Measurements from ENCODE around the gene PJA2.

PJA2 gene

DNA sequence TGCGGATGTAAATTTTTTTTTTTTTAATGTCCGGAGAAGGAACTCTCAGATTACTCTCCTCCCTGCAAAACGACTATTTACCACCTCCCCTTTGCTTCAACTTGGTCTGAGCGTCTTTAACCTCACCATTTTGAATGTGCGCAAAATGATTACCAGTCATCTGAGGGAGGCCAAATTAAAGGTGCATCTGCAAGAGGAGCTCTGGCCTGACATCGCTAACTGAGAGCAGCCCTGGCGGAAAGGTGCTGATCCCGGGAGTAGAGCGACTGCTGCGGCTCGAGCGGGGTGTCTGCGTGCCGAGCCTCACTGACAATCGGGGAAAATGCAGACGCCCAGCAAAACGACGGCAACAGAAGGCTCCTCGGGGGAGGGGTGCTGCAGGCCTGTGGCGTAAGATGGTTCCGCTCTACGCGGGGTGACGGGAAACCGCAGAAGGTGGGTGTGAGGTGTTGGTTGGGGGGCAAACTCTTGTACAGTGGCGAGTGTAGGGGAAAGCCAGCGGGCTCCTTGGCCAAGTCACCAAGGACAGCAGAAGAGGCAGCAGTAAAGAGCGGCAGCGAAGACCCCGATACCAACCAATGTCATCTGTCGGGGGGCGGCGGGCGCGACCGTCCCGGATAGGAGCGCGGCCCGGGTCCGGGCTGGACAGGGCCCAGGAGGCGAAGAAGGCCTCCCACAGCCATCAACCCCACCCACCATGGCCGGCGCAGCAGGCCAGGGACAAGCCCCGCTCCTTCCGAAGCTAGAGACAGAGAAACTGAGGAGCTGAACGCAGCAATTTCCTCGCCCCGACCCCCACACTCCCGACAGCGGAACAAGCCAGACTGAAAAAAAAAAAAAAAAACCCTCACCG lies 557 bp downstream of the PJA2 start:
- peak; percentile 79 for DNase-seq

DNA sequence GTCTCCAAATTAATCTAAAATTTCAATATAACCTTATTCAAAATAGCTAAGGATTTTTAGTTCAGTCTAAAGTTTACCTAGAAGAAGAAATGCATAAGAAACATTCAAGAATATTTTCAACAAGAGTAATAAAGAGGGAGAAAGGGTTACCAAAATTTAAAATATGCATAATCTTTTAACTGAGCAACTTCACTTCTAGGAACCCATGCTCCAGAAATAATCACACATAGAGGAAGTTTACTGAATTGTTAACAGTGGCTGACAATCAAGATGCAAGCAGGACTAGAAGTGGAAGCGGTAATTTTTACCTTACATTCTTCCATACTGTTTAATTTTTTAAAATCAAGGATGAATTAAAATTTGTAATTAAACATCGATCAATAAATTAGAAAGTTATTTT lies 1.9 kb downstream of the PJA2 start:
- no peak for DNase-seq

- no peak for DNase-seq
Observed at GRCh38 chr5:109406719-109407118, 3.1 kb downstream of the PJA2 start.

DNA sequence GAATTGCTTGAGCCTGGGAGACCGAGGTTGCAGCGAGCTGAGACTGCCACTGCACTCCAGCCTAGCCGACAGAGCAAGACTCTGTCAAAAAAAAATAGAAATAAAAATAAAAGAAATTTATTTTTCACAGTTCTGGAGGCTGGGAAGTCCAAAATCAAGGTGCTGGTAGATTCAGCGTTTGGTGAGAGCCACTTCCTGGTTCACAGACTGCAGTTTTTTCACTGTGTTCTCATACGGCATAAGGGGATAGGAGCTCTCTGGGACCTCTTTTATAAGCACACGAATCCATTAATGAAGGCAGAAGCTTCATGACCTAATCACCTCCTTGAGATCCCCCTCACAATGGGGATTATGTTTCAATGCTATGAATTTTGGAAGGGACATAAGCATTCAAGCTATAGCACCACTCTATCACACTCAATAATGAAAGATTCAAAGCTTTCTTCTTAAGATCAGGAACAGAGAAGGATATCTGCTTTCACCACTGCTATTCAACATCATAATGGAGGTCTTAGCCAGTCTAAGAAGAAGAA lies 5.3 kb downstream of the PJA2 start:
- DNase-seq = no peak

GRCh38 chr5:109403469-109403868 lies 6.3 kb downstream of the PJA2 start:
- no peak for DNase-seq

DNA sequence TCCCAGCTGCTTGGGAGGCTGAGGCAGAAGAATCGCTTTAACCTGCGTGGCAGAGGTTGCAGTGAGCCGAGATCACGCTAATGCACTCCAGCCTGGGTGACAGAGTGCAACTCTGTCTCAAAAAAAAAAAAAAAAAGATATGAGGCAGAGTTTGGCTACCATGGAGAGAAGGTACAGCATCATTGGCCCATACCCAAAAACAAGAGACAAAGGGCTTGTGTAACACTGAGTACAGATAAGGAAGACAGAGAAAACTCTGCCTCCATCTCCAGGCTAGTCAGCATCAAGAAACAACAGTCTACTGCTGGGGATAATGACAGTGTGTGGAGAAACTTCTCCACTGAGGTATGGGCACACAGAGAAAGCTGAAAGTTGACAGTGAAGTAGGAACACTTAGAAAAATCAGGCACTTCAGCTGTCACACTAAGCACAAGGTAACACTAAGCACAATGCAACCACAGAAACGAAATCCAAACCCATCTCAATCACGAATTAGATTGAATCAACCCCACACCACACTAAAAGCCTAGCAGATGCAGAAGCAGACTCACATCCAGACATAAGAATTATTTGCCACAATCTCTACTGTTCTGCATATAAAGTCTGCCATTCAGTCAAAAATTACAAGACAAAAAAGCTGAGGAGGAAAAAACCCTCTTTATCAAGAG lies 10.5 kb downstream of the PJA2 start:
- DNase-seq = peak; percentile 48

DNA sequence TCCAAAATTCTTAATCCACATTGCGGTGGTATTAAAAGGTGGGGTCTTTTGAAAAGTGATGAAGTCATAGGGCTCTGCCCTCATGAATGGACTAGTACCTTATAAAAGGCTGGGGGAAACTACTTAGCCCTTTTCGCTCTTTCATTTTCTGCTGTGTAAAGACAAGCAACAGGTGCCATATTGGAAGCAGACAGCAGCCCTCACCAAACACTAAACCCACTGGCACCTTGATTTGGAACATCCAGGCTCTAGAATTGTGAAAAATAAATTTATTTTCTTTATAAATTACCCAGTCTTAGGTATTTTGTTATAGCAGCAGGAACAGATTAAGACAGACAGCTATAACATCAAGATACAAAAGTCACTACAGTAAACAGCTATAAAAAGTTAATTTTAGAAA lies 12.8 kb downstream of the PJA2 start:
- DNase-seq = no peak

DNA sequence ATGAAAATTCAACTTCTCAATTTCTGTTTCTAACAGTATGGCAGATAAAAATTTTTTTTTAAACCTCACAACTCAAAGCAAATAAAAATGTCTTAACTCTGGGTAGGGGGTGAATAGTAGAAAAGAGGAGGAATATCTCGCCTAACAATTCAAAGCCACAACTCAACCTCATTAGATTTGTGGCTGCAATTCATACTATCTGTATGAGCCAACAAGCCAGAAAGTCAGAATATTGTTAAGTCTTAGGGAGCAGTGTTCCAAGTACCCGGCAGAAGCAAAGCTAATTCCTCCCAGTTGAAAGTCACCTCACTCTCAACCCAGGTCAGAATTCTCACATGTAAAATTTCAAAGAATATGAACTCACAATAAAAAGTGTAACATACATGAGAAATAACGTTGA lies 15.0 kb downstream of the PJA2 start:
- no peak for DNase-seq

GRCh38 chr5:109390188-109390587 lies 19.6 kb downstream of the PJA2 start:
- DNase-seq = no peak

- peak; percentile 10 for DNase-seq
Observed at GRCh38 chr5:109388407-109388806, 21.4 kb downstream of the PJA2 start.

DNA sequence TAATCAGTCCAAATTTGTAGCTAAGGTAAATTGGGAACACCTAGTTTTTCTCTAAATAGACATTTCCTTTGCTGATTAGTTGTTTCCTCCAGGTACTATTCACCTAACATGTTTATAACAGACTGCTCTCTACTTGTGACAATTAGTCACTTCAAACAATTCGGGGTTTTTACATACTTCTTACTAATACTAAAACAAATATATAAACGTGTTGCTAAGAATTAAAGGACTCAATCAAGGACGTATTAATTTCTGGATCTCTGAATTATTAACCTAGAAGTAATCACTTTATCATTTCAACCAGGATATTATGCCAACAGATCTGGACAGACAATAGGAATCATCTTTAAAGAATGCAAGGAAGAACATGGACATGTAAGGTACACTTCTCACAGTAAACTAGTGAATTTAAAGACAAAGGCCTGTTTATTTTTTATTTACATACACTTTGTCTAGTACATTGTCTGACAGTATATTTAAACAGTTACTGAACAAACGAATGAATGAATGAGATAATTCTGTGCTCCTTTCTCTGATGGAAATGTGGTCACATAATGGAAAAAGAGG lies 22.3 kb downstream of the PJA2 start:
- DNase-seq = no peak

GRCh38 chr5:109378095-109378494 lies 31.7 kb downstream of the PJA2 start:
- DNase-seq = no peak

DNA sequence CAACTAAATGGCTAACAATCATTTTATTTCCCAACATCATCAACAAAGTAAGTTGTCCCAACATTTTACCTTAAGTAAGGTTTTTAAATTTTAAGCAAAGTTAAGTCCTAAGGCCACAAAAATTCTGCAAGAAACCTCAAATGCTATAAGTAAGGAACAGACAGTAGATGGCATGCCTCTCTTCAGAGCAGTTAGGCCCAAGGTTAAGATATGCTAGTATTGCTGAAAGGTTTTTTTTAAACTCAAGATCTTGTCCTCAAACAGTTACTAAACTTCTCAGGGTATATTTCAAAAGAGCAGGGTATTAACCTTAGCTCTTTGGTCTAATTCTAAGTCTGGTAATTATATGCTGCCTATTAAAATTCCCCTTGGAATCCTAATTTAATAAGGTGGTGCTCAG lies 35.1 kb downstream of the PJA2 start:
- no peak for DNase-seq

DNA sequence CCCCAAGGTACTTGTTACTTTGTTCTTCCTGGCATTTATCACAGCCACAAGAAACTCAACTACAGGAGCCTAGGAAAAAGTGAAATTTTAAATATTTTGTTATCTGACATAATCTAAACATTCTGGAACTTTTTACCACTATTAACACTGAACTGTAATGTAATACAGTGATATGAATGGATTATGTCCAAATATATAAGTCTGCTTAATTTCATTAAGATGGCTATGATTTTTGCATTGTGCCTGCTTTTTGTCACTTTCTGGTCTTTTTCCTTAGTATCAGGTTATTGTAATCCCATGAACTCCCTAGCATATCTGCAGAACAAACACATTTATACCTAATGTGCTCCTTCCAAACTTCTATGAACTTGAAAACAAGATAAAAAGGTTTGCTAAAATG lies 35.8 kb downstream of the PJA2 start:
- no peak for DNase-seq

DNA sequence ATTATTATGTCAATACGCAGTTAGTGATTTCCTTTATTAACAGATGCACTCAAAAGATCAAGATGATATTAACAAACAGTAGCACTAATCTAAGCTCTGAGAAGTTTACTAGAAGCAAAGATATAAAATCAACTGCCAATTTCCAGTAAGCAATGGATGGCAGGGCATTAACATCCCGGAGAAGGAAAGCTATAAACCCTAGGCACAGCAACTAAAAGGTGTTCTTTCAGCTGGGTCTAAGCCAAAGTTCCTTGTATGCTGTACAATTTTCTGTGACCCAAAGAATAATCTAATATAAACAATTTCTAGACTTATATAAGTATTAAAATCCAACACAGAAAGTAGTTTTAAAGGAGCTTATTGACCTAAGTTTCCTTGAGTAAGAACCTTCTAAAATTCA lies 39.4 kb downstream of the PJA2 start:
- no peak for DNase-seq

DNA sequence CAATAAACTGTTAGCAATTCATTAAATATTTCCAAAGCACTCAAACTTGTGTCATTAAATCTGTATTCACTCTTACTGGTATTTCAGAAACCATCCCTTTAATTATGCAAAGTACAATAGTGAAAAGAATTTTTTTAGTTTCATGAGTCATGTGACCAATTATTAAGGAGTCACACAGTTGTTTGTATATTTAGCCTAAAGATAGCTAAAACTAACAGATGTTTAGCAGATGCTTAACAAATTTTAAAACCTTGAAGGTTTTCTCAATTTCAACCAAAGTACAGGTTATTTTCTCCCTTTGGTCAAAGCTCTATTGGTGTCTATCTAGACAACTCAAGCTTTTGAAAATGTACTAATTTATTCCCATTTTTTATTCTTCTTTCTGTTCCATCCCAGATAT lies 44.1 kb downstream of the PJA2 start:
- DNase-seq = no peak

DNA sequence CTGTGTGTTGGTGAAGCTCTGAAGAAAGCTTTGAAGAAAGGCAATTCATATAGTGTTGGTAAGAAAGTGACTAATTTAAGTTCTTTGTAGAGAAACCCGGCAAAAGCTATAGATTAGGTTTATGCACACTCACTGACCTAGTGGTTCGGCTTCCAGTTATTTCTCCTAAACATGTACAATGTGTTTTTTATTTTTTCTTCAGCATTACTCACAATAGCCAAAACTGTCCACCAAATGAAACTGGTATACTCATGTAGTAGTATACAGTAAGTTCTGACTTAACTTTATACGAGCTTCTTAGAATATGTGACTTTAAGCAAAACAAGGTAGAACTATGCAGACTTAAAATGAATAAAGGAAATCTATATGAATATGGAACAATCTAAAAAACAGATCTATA lies 44.8 kb downstream of the PJA2 start:
- DNase-seq = no peak

GRCh38 chr5:109359642-109360041 lies 50.1 kb downstream of the PJA2 start:
- DNase-seq = no peak

GRCh38 chr5:109357807-109358206 lies 52.0 kb downstream of the PJA2 start:
- DNase-seq = no peak

- no peak for DNase-seq
Observed at GRCh38 chr5:109354761-109355160, 55.0 kb downstream of the PJA2 start.

DNA sequence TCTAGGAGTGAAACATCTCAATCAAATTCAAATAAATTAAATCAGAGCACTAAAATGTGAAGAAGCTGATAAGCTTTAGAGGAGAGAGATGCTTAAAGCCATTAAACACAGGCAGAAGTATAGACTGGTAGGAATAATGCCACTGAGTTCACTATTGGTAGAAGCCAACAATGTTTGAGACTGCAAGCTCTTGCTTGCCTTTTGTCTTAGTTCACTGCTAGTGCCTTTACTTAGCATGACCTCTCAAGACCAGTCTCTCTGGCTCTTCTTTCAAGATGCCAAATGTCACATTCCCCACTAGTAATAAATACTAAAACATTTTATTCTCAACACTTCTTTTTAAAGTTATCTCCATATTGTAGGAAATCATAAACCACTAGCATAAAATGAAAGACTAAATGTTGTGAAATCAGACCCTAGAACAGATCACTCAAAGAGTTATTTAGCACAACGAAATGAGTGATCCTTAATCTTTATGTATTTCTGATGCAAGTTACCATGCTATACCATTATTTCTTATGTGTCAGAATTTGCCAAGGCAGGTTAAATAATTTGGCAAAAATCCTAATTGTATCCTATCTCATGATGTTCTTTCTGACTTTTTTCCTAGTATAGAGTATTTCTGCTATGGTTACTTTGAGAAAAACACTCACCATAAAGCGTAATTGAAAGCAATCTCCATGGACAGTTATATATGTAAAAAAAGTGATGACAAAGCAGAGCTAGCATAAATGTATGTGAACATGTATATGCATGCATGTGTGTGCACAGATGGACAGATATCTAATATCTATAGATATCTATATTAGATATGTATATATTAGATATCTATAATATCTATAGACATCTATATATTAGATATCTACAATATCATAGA lies 57.5 kb downstream of the PJA2 start:
- no peak for DNase-seq

GRCh38 chr5:109350537-109351270 lies 59.1 kb downstream of the PJA2 start:
- no peak for DNase-seq

Data from NCI-H226 (cell line).